Astrocyte (in vitro differentiated cells and primary cell): ENCODE measurements around the gene ISOC1. TPM values are rescaled to one million over a fixed set of nuclear protein-coding genes. Genes with fewer than 3 reads are reported as not detected.

Experiments used
- DNase-seq: peaks from one replicate; pipeline ENCODE4 v3.0.0-alpha.2; 2010; ENCODE audit warnings: low read depth
- FAIRE-seq: peaks from 2 replicates; lab custom pipeline; 2011; peaks lifted over from hg19 to GRCh38; lab: Jason Lieb, UNC
- H2AFZ ChIP-seq: 2 replicates; pipeline ENCODE4 v1.6.0; 2012; ENCODE audit warnings: low read depth, low read length, inconsistent platforms
- H3K27ac ChIP-seq: 2 replicates; pipeline ENCODE4 v1.5.1; 2011; ENCODE audit warnings: low read depth, low read length, inconsistent platforms
- H3K27me3 ChIP-seq: 2 replicates; pipeline ENCODE4 v1.6.0; 2011; ENCODE audit warnings: low read length, inconsistent platforms; ENCODE audit not compliant: insufficient read depth
- H3K36me3 ChIP-seq: 2 replicates; pipeline ENCODE4 v1.5.1; 2011; ENCODE audit warnings: low read length, inconsistent platforms; ENCODE audit not compliant: insufficient read depth
- H3K4me1 ChIP-seq: 2 replicates; pipeline ENCODE4 v1.5.1; 2011; ENCODE audit warnings: low read length, inconsistent platforms; ENCODE audit not compliant: insufficient read depth
- H3K4me2 ChIP-seq: 2 replicates; pipeline ENCODE4 v1.6.0; 2012; ENCODE audit warnings: low read length, inconsistent platforms
- H3K4me3 ChIP-seq: 2 replicates; pipeline ENCODE4 v1.5.1; 2011; ENCODE audit warnings: low read depth, mild to moderate bottlenecking, low read length, inconsistent platforms; ENCODE audit not compliant: insufficient read depth
- H3K79me2 ChIP-seq: 2 replicates; pipeline ENCODE4 v1.6.0; 2012; ENCODE audit warnings: mild to moderate bottlenecking, low read length, inconsistent platforms; ENCODE audit not compliant: insufficient read depth
- H3K9ac ChIP-seq: 2 replicates; pipeline ENCODE4 v1.6.0; 2012; ENCODE audit warnings: mild to moderate bottlenecking, low read length, inconsistent platforms
- H3K9me3 ChIP-seq: 2 replicates; pipeline ENCODE4 v1.5.1; 2012; ENCODE audit warnings: low read depth, mild to moderate bottlenecking, low read length, inconsistent platforms; ENCODE audit not compliant: insufficient read depth
- H4K20me1 ChIP-seq: 2 replicates; pipeline ENCODE4 v1.6.0; 2012; ENCODE audit warnings: low read length, inconsistent platforms; ENCODE audit not compliant: insufficient read depth
- H3K27ac Mint-ChIP-seq: one replicate; pipeline ENCODE4 v1.8.0; 2021; ENCODE audit warnings: mild to moderate bottlenecking, mixed read lengths; ENCODE audit not compliant: unreplicated experiment
- H3K27me3 Mint-ChIP-seq: one replicate; pipeline ENCODE4 v1.8.0; 2021; ENCODE audit warnings: low read depth, mixed read lengths; ENCODE audit not compliant: unreplicated experiment
- H3K36me3 Mint-ChIP-seq: one replicate; pipeline ENCODE4 v1.8.0; 2021; ENCODE audit warnings: low read depth, mixed read lengths; ENCODE audit not compliant: unreplicated experiment
- H3K4me1 Mint-ChIP-seq: one replicate; pipeline ENCODE4 v1.8.0; 2021; ENCODE audit warnings: low read depth, mixed read lengths; ENCODE audit not compliant: unreplicated experiment
- H3K4me3 Mint-ChIP-seq: one replicate; pipeline ENCODE4 v1.8.0; 2021; ENCODE audit warnings: mild to moderate bottlenecking, moderate library complexity, mixed read lengths; ENCODE audit not compliant: unreplicated experiment
- H3K9me3 Mint-ChIP-seq: one replicate; pipeline ENCODE4 v1.8.0; 2021; ENCODE audit warnings: mild to moderate bottlenecking, mixed read lengths; ENCODE audit not compliant: unreplicated experiment
- EZH2 ChIP-seq: IDR thresholded peaks from 2 replicates; pipeline ENCODE4 v1.6.1; 2012; ENCODE audit warnings: mild to moderate bottlenecking, low read length, inconsistent platforms; ENCODE audit not compliant: insufficient read depth
- total RNA-seq: library from RNA; stranded (reverse); gene quantifications from 2 replicates; pipeline ENCODE4 v1.2.1, GENCODE V29; 2021
- TF ChIP-seq, protein P1 (sequence below): IDR thresholded peaks from 2 replicates; pipeline ENCODE4 v1.5.1; 2011; ENCODE audit warnings: low read depth, mild to moderate bottlenecking, inconsistent platforms, low read length, moderate library complexity; ENCODE audit not compliant: insufficient read depth

Gene ISOC1
- total RNA-seq, 1 donor from 2014 or later: 8.4 TPM

DNA sequence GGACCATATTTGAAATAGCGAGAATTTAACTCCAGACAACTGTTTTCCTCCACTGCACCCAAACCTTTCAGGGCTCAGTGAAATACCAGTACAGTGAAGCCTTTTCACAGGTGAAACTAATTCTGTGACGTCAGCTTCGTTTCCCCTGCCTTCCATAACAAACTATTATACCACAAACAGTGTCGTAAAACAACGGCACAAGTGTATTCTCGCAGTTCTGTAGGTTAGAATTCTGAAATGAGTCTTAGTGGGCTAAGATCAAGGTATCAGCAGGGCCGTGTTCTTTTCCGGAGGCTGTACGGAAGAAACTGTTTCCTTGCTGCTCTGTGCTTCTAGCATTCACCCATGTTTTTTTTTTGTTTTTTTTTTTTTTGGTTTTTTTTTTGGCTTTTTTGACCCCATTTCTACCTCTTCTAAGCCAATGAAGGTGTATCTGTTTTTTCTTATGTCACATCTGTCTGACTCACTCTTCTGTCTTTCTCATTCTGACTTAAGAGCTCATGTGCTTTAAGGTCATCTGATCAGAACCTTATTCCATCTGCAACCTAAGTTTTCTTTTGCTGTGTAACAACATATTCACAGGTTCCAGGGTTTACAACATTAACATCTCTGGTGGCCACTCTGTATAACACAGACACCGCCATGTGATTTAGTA is 20.1 kb downstream of the ISOC1 start:
- Mint-ChIP-seq H3K27ac (no peak overlapping the region), H3K4me3 (no peak overlapping the region), H3K27me3 (no peaks in the 10 kb centered on the region), H3K9me3 (no peaks in the 10 kb centered on the region), H3K4me1 (peaks cover 7% of the 10 kb centered on the region), H3K36me3 (no peaks in the 10 kb centered on the region)
- no peak for TF ChIP-seq EZH2
- TF ChIP-seq, protein P1, sequence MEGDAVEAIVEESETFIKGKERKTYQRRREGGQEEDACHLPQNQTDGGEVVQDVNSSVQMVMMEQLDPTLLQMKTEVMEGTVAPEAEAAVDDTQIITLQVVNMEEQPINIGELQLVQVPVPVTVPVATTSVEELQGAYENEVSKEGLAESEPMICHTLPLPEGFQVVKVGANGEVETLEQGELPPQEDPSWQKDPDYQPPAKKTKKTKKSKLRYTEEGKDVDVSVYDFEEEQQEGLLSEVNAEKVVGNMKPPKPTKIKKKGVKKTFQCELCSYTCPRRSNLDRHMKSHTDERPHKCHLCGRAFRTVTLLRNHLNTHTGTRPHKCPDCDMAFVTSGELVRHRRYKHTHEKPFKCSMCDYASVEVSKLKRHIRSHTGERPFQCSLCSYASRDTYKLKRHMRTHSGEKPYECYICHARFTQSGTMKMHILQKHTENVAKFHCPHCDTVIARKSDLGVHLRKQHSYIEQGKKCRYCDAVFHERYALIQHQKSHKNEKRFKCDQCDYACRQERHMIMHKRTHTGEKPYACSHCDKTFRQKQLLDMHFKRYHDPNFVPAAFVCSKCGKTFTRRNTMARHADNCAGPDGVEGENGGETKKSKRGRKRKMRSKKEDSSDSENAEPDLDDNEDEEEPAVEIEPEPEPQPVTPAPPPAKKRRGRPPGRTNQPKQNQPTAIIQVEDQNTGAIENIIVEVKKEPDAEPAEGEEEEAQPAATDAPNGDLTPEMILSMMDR: no peak
- Histone ChIP-seq H3K4me2 (no peak overlapping the region), H2AFZ (no peak overlapping the region), H4K20me1 (no peaks in the 10 kb centered on the region), H3K79me2 (no peaks in the 10 kb centered on the region), H3K9ac (no peak overlapping the region), H3K27me3 (no peaks in the 10 kb centered on the region), H3K4me1 (no peaks in the 10 kb centered on the region), H3K36me3 (no peaks in the 10 kb centered on the region), H3K4me3 (no peak overlapping the region), H3K9me3 (no peaks in the 10 kb centered on the region), H3K27ac (no peak overlapping the region)
- FAIRE-seq (no peak), DNase-seq (no peak)

DNA sequence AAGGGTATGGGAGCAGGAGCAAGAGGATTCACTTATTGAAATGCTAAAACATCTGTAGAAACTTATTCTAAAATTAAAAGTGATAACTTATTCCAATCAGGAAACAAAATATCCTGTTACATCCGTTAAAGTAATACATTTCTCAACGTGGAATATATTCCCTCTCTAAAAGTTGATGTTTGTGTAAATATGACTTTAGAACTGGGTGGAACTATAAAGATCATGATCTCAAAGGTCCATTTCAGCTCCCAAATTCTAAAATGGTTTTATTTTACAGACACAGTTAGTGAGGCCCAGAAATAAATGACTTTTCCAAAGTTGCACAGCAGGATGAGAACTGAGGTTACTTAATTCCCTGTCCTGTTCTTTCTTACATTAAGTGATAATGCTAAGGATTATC is 21.1 kb downstream of the ISOC1 start:
- H3K27ac ChIP-seq: no peak overlapping the region
- H3K79me2 ChIP-seq: no peaks in the 10 kb centered on the region
- Mint-ChIP-seq H3K9me3 (no peaks in the 10 kb centered on the region), H3K4me1 (peaks cover 7% of the 10 kb centered on the region), H3K4me3 (no peak overlapping the region), H3K27ac (no peak overlapping the region), H3K27me3 (no peaks in the 10 kb centered on the region), H3K36me3 (no peaks in the 10 kb centered on the region)
- no peak overlapping the region for H3K9ac ChIP-seq
- no peaks in the 10 kb centered on the region for H3K27me3 ChIP-seq
- no peak for TF ChIP-seq EZH2
- TF ChIP-seq, protein P1: no peak
- no peaks in the 10 kb centered on the region for H3K9me3 ChIP-seq
- H3K4me1 ChIP-seq: no peaks in the 10 kb centered on the region
- no peaks in the 10 kb centered on the region for H4K20me1 ChIP-seq
- H3K4me2 ChIP-seq: no peak overlapping the region
- H3K36me3 ChIP-seq: no peaks in the 10 kb centered on the region
- peak; percentile 17 for FAIRE-seq
- no peak overlapping the region for H2AFZ ChIP-seq
- no peak for DNase-seq
- no peak overlapping the region for H3K4me3 ChIP-seq

DNA sequence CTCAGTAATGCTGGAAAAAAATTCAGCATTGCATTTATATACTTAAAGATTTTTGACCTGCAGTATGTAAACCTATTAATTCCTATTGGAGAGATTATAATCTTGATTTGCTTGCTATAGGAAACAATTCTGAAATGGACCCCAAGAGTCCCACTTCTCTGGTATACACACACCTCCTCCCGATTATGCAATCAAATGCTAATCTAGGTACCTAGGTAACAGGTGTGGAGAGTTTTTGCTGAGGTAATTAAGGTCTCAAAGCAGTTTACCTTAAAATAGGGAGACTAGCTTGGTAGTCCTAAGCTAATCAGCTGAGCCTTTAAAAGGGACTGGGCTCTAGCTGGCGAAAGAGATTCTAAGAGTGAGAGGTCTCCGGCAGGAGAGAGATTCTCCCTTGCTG is 22.2 kb downstream of the ISOC1 start:
- H3K4me1 Mint-ChIP-seq: peaks cover 7% of the 10 kb centered on the region
- Histone ChIP-seq H3K27ac (no peak overlapping the region), H3K4me2 (no peak overlapping the region), H3K9me3 (no peaks in the 10 kb centered on the region), H3K4me1 (no peaks in the 10 kb centered on the region), H2AFZ (no peak overlapping the region), H3K4me3 (no peak overlapping the region), H3K9ac (no peak overlapping the region), H4K20me1 (no peaks in the 10 kb centered on the region), H3K36me3 (no peaks in the 10 kb centered on the region), H3K79me2 (no peaks in the 10 kb centered on the region), H3K27me3 (no peaks in the 10 kb centered on the region)
- no peaks in the 10 kb centered on the region for H3K27me3 Mint-ChIP-seq
- FAIRE-seq (no peak), DNase-seq (no peak)
- no peak overlapping the region for H3K27ac Mint-ChIP-seq
- H3K4me3 Mint-ChIP-seq: no peak overlapping the region
- H3K36me3 Mint-ChIP-seq: no peaks in the 10 kb centered on the region
- no peak for TF ChIP-seq EZH2
- TF ChIP-seq, protein P1: no peak
- H3K9me3 Mint-ChIP-seq: no peaks in the 10 kb centered on the region
